ENCODE results near the gene LRP1.

Gene LRP1

DNA sequence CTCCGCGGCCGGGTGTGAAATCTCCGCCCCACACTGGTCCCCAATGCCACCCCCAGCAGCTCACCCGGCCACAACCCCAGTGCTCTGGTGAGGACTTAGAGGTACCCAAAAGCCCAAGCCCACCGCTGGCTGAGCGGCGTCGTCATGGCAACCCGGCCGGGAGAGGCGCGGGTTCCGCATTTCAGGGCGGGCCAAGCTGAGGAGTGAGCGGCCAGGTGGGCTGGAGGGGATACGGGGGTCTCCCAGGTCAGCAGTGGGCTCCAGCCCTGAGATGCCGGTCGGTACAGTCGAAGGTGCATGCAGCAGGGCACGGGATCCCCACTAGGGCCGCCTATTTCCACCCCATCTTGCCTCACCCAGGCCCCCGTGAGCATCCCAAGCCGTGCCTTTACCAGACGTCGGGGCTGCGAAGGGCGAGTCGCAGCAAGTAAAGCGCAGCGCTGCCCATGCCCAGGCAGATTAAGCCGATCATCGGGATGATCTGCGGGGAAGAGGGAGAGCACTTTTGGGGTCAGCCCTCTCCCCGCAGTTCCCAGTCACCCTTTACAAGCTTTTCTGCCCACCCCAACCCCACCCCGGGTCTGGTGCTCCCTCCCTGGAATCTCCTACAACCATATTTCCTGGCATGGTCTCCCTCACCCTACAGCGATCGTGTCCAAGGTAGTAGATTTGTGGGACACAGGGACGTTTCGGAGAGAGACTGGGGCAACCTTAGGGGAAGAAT lies 108.1 kb downstream of the LRP1 start:
- no peak for DNase-seq (ENCODE audit: low read depth in 2 of 2)

DNA sequence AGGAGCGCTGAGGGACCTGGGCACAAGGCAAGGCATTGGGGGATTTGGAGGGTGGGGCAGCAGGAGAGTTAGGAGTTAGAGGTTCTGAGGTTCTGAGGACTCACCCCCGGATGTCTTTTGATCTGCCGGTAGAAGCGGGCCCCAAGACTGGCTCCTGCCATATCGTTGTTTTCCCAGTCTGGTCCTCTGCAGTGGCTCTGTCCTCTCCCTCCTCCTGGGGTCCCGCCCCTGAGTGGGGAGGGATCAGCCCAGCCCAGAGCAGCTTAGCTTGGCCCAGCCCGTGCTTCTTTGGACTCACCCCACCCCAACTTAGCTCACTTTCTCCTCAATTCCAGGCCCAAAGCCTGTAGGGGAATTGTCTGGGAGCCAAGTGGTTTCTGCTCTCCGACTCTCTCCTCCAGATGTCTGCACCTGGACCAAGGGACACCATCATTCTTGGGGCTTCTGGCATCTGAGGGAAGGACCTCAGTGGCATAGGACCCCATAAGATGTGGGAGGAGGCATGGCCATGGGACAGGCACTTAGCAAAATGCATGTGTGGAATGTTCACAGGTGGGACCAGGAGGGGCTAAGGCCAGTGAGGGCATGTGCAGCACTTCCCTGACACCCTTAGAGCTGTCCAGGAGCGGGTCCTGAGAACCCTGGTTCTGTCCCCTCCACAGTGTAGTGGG lies 108.8 kb downstream of the LRP1 start:
- DNase-seq (ENCODE audit: low read depth in 2 of 2) = no peak

DNA sequence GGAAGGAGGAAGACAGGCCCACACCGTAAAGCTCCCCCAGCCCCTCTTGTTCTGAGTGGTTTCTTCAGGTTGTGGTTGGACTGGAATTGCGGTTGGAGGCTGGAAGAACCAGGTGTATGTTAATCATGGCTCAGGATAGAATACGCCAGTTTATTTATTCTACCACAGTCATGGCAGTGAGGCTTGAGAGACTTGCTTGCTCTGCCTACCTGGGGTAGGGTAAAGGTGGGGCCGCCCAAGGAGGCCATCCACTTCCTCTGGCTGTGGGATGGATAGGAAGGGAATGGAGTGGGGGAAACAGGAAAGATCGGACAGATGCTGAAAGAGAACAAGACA lies 109.3 kb downstream of the LRP1 start:
- DNase-seq (ENCODE audit: low read depth in 2 of 2) = no peak

DNA sequence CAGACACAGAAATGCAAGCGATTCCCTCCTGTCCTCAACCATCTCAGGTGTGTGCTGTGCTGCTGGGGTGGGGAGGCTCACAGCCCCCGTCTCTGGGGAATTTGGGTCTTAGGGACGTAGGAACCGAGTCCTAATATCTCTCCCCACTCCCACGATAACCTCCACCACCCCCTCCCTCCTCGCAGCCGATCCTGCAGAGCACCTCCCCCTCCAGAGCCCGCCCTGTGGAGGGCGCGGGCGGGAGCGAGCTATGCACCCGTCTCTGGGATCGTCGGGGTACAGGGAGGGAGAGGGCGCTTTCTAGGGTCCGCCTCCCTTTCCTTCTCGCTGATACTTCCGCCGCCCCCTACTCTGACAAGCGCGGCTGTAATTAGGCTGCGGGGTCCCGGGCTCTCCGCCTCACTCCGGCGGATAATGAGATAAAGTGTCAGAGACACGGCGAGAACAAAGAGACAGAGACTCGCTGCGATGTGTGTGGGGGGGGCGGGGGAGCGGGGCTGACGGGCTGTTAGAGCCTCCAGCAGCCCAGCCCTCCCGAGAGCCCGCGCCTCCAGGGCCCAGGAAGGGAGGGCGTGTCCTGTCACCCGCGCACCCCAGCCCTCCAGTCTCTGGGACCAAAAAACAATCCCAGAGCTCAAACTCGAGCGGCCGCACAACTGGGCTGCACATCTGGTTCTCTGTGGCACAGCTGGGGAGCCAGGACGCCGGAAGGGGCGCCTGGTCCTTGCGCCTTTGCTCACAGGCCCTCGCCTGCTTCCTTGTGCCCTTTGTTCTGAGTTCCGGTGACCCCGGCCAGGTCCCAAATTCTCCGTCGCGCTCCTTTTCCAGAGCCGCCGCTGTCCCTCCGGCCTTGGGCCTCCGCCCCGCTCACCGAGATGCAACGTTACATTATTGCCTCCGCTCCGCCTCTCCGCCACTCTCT lies 109.9 kb downstream of the LRP1 start:
- DNase-seq (ENCODE audit: low read depth in 2 of 2) = no peak

DNA sequence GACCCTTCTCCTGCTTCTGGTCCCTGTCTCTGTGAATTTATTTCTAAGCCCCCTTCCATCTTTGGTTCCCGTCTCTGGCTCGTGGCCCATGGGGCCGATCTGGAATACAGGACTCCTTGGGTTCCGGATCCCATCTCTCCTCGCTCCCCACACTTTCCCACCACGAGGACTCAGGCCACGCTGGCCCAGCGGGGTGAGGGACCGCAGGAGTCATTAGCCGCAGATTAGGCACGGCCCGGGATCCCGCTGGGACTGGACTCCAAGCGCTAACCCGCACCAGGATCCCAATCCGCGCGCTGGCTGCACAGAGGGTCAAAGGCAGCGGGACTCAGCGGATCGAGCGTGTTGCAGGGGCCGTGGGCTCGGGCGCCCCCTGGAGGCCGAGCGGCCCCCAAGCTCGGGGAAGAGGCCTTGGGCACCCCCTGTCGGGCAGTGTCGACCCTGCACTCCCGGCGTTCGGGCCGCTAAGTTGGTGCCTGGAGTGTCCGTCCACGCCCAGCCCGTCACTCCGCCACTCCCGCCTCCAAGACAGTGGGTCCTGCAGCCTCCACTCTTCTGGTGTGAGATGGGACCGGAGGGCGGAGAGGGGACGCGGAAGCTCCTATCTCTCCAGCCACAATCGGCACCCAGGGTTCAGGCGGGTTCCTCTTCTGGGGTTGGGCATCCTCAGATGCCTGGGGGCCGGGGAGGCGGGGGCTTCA lies 110.7 kb downstream of the LRP1 start:
- peak; percentile 85 to 88 for DNase-seq (ENCODE audit: low read depth in 2 of 2)

DNA sequence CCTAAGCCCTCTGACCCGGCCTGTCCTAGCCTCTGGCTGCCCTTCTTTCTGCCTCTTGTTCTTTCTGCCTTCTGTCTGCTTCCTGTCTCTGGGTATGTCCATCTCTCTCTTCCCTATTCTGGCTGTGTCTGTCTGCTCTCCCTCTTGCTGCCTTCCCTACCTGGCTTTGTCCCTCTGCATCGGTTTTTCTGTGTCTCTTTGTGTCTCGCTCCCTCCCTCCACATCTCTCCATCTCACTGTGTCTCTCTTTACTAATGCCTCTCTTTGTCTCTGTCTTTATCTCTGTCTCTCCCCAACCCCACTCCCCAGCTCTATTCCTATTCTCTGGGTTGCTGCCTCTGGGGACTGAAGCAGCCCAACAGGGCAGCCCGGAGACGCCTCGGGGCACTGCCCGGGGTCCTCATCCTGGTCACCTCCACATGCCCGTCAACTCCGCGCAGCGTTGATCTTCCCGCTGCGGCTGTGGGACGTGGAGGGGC lies 111.3 kb downstream of the LRP1 start:
- no peak for DNase-seq (ENCODE audit: low read depth in 2 of 2)

DNA sequence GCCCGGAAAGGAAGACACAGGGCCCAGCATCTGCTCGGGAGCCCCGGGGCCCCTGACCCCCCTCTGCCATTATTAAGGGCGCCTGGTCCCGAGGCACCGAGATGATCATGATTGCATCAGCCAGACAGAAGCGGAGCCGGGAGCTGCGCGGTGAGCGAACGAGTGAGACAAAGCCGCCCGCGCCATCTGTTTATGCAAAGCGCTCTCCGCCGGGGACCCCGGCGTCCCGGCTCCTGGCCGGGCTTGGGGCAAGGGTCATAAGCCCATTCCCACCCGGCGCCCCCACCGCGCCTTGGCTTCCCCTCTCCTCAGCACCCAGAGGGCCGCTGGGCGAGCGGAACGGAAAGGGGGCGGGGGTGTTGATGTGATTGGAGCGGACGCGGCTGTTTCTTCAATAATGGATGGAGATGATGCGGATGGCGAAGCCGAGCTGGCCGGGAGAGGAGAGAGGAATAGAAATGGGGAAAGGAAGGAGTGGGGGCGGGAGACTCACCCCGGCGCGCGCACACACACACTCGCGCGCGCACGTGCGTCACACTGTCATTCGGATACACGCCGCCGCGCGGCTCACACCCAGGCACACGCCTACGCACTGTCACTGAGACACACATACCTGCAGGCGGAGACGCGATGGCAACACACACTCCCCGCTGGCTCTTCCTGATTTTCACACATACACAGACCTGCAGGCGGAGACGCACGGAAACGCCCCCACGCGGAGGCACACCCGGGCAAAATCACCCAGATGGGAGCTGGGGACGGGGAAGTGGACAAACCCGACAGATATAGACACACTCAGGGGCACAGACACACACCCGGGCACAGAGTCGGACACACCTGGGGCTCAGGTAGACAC lies 112.0 kb downstream of the LRP1 start:
- DNase-seq (ENCODE audit: low read depth in 2 of 2) = peak; percentile 66 to 67

DNA sequence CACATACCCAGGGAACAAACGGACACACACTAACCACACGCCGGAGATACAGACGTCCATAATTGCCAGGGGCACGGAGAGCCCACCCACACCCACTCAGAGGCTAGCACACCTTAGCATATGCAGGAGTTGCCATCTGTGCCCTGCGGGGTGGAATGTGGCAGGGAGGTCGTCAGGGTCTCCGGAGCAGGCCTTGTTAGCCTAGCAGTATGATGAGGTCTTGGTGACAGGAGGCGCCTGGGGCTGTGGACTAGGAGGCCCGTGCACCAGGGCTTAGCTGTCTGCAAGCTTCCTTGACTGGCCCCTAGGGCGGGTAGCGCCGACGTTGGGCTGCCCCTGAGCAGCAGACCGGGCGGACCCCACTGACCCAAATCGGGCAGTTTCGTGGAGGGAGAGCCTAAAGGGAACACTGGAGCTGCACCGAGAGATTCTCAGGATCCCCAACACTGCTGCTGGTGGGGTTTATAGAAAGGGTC lies 112.7 kb downstream of the LRP1 start:
- no peak for DNase-seq (ENCODE audit: low read depth in 2 of 2)

DNA sequence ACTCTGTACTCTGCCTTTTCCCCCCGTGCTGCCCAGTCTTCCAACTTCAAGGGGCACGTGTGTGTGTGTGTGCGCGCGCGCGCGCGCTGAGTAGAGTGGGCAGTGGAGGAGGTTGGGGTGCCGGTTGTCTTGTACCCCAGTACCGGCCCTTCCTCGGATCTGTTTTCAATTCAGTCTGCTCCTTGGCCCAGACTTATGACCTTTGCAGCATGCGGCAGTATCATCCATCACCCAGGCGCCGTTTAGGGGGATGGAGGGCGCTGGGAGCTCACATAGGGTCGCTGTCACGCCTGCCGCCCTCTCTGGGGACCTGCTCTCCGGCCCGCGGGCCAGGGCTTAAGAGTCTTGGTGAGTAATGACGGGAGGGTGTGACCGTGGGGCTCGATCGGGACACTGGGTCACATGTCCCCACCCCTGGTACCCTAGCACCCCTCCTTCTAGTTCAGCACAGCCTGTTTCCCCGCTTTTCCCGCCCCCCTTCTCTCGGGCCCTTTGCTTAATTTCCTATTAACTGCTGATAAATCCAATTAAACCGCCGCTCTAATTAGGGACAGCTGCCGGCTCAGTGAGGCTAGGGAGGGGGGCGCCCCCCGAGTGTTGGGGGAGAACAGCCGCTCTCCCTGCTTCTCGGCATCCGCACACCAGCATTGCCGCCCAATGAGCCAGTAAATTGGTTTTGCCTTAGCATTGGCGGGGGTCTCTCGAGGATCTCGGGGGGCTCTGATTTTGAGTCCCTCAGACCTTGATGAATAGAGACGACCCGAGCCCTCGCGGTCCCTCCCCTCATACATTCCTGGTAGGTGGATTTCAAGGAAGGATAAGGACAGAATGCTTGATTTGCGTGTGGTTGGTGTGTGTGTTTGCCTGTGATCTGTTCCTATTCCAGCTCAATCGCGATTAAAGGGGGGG lies 113.4 kb downstream of the LRP1 start:
- no peak for DNase-seq (ENCODE audit: low read depth in 2 of 2)

DNA sequence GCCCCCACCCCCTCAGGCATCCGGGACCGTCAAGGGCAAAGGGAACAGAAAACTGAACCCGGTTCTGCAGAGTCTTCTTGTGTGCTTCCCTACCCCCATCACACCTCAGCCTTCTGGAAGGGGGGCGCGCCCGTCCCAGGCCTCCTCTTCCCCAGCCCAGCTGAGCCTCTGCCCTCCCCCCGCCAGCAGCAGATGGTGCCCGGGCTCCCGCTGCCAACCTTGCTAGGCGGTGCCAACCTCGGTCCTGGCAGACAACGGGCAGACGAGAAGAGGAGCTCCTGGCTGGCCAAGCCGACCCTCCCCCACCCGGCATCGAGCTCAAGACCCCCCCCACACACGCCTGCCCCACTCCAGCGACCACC lies 114.0 kb downstream of the LRP1 start:
- DNase-seq (ENCODE audit: low read depth in 2 of 2) = no peak

DNA sequence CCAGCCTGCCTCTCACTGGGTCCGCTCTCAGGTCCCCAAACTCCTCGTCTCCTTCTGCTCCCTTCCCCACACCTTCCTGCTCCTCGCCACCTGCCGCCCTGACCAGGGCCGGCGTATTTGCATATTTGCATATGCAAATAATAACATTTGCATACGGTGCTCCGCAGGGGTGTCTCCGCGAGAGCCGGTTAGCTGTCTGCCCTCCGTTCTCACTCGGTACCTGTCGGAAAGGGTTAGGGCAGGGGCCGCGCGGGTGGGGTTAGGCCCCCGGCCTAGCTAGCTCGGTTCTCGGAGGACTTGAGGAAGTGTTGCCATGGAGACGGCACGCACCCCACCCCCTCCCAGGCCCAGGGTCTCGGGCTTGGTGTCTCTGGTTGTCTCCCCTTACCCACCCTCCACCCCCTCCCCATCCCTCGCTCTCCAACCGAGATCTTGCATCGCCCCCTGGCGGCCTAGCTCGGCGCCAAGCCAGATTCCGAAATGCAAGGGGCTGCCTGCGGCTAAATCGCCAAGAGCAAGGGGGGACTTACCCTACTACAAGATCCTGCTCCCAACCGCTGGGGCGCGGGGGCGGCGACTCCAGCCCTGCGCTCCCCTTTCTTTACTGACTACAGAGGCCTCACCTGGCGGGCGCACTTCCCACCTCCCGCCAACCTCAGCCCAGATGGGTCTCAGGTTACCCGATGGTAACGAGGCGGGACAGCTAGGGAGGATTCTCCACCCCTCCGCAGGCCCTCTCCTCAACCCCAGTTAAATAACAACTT lies 114.6 kb downstream of the LRP1 start:
- DNase-seq (ENCODE audit: low read depth in 2 of 2) = peak; percentile 67 to 74

DNA sequence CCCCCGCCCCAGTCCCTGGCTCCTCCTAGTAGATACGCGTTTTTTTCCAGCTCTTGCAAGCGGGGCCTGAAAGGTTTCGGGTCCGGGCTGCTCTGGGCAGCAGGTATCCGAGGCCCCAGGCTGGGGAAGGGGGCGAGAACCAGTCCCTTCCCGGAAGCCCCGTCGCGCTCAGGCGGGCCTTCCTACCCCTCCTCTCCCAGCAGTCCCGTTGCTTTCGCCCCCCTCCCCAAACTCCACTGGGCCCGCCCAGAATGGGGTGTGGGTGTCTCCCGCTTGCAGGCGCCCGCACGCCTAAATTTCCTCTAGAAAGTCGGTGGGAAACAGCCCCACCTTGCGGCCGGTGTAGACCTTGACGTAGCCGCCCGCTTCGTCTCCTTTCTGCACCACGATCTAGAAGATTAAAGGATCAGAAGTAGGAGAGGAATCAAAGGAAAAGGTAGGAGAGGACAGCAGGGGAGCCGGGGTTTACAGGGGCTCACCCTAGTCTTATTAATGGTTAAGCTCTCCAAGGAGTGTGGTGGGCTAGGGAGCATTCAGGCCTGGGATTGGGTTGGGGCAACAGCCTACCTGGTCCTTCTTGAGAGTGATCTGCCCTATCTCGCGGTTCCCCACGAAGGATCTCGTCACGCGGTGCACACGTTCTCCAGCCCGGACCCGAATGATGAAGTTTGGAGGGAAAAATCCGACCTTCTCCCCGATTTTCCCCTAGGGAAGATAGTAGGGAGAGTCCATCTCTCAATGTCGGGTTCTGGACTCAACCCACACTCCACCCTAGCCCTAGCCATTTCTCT lies 115.4 kb downstream of the LRP1 start:
- DNase-seq (ENCODE audit: low read depth in 2 of 2) = peak; percentile 73 to 87

DNA sequence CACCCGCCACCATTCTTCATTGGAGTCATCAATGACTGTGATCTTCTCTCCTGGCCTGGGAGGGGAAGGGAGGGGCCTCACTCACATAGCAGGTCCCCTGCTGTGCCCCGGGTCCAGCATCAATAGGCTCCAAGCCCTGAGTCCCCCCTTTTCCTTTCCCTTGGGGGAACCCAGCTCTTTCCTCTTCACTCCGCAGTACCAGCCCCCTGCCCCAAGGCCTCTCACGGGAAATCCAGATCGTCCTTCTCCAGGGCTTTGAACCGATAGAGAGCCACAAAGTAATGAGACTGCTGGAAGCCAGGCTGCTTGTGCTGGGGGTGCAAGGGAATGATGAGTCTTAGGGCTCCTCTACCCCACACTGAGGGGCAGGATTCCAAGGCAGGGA lies 116.0 kb downstream of the LRP1 start:
- no peak for DNase-seq (ENCODE audit: low read depth in 2 of 2)

DNA sequence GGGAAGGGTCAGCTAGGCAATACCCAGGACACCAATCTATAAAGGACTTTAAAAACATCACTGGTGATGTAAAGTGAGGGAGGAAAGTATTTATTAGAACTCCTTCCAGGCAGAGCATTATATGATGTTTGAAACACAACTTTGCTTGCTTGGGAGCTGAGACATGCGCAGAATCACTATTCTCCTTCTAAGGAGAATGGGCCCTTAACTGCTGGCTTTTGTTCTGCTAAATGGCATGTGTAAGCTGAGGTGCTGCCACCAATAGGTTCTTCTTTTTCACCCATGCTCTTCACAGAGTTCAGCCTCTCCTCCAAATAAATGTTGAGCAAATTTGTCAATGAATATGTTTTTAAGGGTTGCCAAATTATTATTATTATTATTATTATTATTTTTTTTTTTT lies 118.8 kb downstream of the LRP1 start:
- no peak for DNase-seq (ENCODE audit: low read depth in 2 of 2)

DNA sequence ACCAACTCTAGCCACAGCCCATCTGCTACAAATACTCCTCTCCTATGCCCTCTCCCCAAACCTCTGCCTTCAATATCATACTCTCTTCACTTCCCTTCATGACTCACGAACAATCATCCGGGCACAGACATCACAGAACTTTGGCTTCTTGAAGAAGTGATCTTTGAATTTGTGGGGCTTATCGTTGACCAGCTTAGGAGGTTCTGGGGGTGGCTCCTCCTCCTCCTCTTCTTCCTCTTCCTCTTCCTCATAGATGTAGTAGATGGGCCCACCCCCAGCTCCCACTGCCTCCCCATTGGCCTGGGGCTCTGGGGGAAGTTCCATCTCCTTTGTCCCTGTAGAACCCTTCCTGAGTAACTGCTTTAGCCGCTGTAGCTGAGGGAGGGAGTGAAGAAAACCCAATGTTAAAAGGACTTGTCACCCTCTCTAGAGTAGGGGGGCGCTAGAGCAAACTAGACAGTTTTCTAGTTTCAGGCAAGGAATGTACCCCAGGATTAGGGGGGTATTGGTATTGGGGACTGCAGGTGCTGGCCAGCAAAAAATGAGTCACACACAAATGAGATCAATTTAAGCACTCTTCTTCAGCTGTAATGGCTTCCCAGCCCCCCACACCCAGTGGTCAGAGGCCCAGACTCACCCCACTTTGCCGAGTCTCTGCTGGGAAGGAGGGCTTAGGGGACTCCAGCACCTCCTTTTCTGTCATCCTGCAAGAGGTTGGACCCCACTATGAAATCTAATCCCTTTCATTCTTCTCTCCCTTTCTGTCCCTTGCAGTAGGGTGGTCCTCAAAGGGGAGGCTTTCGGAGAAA lies 120.9 kb downstream of the LRP1 start:
- no peak for DNase-seq (ENCODE audit: low read depth in 2 of 2)

DNA sequence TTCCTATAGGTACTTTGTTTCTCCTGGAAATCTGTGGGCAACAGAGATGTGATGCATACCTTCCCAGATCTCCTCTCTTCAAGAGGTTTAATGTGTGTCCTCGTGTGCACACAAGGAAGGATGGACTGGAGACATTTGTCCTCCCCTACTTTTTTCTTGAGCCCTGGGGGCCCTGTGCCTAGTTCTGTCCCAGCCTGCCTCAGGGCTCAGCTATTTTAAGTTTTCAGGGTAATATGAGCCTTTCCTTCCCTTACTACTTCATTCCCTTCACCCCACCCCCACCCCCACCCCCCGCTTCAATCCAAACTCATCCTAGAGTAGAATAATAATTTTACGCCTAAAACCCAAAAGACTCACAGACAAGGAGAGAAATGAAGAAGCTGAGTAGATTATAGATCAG lies 122.3 kb downstream of the LRP1 start:
- no peak for DNase-seq (ENCODE audit: low read depth in 2 of 2)

DNA sequence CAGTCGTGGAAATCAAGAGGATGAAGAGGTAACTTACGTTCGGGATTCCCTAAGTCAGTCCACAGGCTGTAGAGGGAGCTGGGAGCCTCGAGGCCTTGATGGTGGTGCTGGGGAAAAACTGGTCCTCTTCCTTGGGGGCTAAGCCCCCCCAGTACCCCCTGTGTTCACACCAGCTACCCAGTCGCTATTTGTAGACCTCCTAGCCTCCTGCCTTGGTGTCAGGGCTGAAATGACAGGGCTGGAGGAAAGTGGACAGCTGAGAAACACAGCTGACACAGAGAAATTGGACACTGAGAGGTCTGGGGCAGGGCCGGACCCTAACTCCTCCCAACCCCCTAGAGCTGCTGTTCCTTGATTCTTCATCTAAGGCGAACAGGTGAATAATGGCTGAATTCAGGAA lies 122.7 kb downstream of the LRP1 start, which contains the start of gene STAC3:
TSS of gene STAC3 (minus strand) at position 232 of the 400 bp plus-strand sequence. CDS start 1,551 bp downstream, outside the sequence.
- no peak for DNase-seq (ENCODE audit: low read depth in 2 of 2)
